Loucy (cell line): ENCODE measurements around the gene DLX3.

Source experiments
- H2AFZ ChIP-seq: fragments of 200-600 bp; sonication (generic); 2 replicates; pipeline ENCODE4 v1.6.0; 2016; ENCODE audit warnings: antibody characterized with exemption, mild to moderate bottlenecking, low read length, moderate library complexity
- H3F3A ChIP-seq: fragments of 200-600 bp; 2 replicates; pipeline ENCODE4 v1.6.0; 2016; ENCODE audit warnings: antibody characterized with exemption, low read depth, mild to moderate bottlenecking
- H3K27me3 ChIP-seq: fragments of 200-600 bp; sonication (generic); 2 replicates; pipeline ENCODE4 v1.6.1; 2014; ENCODE audit warnings: low read length, mild to moderate bottlenecking; ENCODE audit not compliant: insufficient read depth, poor library complexity, severe bottlenecking
- H3K36me3 ChIP-seq: fragments of 200-600 bp; sonication (generic); 2 replicates; pipeline ENCODE4 v1.6.1; 2016; ENCODE audit warnings: low read length; ENCODE audit not compliant: insufficient read depth
- H3K4me1 ChIP-seq: fragments of 200-600 bp; sonication (generic); 2 replicates; pipeline ENCODE4 v1.5.1; 2014; ENCODE audit warnings: low read length, mild to moderate bottlenecking; ENCODE audit not compliant: insufficient read depth, poor library complexity, severe bottlenecking
- H3K4me2 ChIP-seq: fragments of 200-600 bp; sonication (generic); 2 replicates; pipeline ENCODE4 v1.6.0; 2014; ENCODE audit warnings: antibody characterized with exemption, low read length, low read depth, mild to moderate bottlenecking; ENCODE audit not compliant: poor library complexity, severe bottlenecking
- H3K4me3 ChIP-seq: fragments of 200-600 bp; sonication (generic); 2 replicates; pipeline ENCODE4 v1.5.1; 2014; ENCODE audit warnings: low read length, mild to moderate bottlenecking, mixed read lengths; ENCODE audit not compliant: poor library complexity, severe bottlenecking
- H3K79me2 ChIP-seq: fragments of 200-600 bp; sonication (generic); 2 replicates; pipeline ENCODE4 v1.6.1; 2014; ENCODE audit warnings: low read length; ENCODE audit not compliant: insufficient read depth
- H3K9ac ChIP-seq: fragments of 200-600 bp; sonication (generic); 2 replicates; pipeline ENCODE4 v1.6.0; 2014; ENCODE audit warnings: mild to moderate bottlenecking, low read depth, low read length, moderate library complexity; ENCODE audit not compliant: poor library complexity, severe bottlenecking
- H3K9me2 ChIP-seq: fragments of 200-600 bp; sonication (generic); replicated peaks from 2 replicates; pipeline ENCODE4 v1.6.1; 2016; ENCODE audit warnings: low read depth, low read length, mixed read lengths
- H3K9me3 ChIP-seq: fragments of 200-600 bp; sonication (generic); 2 replicates; pipeline ENCODE4 v1.6.1; 2014; ENCODE audit warnings: mild to moderate bottlenecking, antibody characterized with exemption, low read length, low read depth; ENCODE audit not compliant: insufficient read depth
- H4K20me1 ChIP-seq: fragments of 200-600 bp; sonication (generic); 2 replicates; pipeline ENCODE4 v1.6.0; 2014; ENCODE audit warnings: antibody characterized with exemption, low read length, mild to moderate bottlenecking; ENCODE audit not compliant: insufficient read depth, poor library complexity, severe bottlenecking
- CTCF ChIP-seq: fragments of 200-600 bp; sonication (generic); conservative IDR thresholded peaks from 2 replicates; pipeline ENCODE4 v1.5.1; 2014; ENCODE audit warnings: mild to moderate bottlenecking, antibody characterized with exemption, low read length
- EZH2phosphoT487 ChIP-seq: fragments of 200-600 bp; IDR thresholded peaks from 2 replicates; pipeline ENCODE4 v1.6.1; 2018; ENCODE audit warnings: antibody characterized with exemption, mild to moderate bottlenecking, moderate library complexity, borderline replicate concordance

DLX3 gene

DNA sequence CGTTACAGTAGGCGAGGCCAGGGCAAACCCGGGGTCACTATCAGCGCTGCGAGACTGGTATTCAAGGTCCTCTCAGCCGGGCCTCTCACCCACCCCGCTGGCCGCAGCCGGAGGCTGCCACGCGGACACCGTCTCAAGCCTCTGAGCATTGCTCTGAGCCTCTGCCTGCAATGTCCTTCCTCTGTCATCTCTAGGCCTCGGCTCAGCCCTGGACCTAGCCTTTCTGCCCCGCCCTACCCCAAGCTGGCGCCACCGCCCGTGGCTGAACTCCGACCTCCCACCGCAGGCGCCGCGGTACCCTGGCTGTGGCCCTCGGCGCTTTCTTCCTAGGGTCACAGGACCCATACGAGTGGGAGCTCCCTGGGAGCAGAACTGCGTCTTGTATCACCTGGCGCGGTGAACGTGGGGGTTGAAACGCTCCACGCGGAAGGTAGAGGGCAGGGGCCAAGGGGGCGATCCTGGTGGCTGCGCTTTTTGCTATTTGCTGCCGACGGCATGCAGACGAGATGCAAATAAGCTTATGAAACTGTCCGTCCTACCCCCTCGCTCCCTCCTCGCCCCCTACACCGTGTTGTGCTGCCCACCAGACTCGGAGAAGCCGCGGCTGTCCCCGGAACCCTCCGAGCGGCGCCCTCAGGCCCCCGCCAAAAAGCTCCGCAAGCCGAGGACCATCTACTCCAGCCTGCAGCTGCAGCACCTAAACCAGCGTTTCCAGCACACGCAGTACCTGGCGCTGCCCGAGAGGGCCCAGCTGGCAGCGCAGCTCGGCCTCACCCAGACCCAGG, 22.3 kb downstream of the DLX3 start:
- Histone ChIP-seq H4K20me1 (no peaks in the 10 kb centered on the region), H2AFZ (no peak overlapping the region), H3K9ac (no peak overlapping the region), H3K4me1 (peaks cover 27% of the 10 kb centered on the region), H3K36me3 (no peaks in the 10 kb centered on the region), H3F3A (no peaks in the 10 kb centered on the region), H3K27me3 (no peaks in the 10 kb centered on the region), H3K9me2 (no peaks in the 10 kb centered on the region), H3K79me2 (no peaks in the 10 kb centered on the region), H3K4me2 (no peak overlapping the region), H3K9me3 (no peaks in the 10 kb centered on the region), H3K4me3 (no peak overlapping the region)
- no peak for TF ChIP-seq CTCF
- TF ChIP-seq EZH2phosphoT487 = no peak

DNA sequence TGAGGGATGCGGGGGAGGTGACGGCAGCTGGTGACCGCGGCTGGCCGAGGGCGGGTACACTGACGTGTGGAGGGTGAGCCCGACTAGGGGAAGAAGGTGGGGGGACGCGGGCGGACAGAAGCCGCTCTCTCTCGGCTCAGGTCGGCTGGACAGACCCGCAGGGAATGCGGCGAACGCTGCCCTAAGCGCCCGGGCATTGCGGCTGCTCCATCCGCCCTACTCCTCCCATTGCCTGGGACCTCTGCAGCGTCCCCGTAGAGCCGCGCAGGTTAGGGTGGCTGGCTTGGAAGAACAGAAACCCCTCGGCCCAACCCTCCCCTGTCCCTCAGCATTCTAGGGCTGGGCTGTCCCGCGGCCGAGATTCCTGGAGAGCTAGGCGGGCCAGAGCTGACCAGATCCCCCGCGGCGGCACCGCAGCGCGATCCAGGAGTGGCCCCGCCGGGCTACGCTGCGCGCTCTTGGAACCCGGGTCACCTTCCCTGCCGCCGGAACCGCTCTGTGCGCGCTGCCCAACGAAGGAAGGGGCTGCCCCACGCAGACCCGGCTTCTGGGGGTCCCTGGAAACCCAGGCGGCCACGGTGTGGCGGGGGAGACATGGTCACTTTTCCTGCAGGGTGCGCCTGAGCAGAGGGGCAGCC, 23.1 kb downstream of the DLX3 start:
- H3K9me3 ChIP-seq = no peaks in the 10 kb centered on the region
- H3K79me2 ChIP-seq = no peaks in the 10 kb centered on the region
- peaks cover 26% of the 10 kb centered on the region for H3K4me1 ChIP-seq
- H3K9me2 ChIP-seq = no peaks in the 10 kb centered on the region
- H3K9ac ChIP-seq = no peak overlapping the region
- no peaks in the 10 kb centered on the region for H3K27me3 ChIP-seq
- H3K4me3 ChIP-seq = no peak overlapping the region
- TF ChIP-seq CTCF (no peak), EZH2phosphoT487 (no peak)
- H3K4me2 ChIP-seq = no peak overlapping the region
- H3K36me3 ChIP-seq = no peaks in the 10 kb centered on the region
- no peak overlapping the region for H2AFZ ChIP-seq
- no peaks in the 10 kb centered on the region for H4K20me1 ChIP-seq
- no peaks in the 10 kb centered on the region for H3F3A ChIP-seq

DNA sequence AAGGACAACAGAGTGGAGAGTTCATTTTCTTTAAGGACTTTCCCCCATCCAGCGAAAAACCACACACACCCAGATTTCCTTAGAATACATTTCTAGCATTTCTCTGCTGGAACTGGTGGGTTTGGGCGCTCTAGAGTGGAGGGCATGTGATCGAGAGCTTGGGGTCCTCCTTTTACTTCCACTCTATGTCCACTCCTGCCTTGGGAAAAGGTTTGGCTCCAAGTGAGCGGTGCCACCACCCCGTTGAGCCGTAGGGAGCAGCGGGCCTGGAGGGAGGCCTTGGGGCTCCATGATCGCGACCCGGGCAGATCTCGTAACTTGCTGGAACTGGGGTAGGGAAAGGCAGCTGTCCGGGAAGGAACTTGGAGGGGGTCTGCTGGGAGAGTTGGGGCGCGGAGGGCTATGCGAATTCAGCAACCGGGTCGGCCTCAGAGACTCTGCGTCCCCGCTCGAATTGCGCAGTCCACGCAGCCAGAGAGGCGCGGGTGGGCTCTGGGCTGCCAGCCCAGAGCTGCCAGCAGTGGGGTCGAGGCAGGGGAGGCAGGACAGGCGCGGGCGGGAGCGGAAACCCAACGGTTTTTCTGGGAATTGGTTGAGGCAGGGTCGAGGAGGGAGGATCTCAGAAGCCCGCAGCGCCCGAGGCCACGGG, 23.7 kb downstream of the DLX3 start:
- Histone ChIP-seq H2AFZ (no peak overlapping the region), H3K27me3 (no peaks in the 10 kb centered on the region), H3K79me2 (no peaks in the 10 kb centered on the region), H3F3A (no peaks in the 10 kb centered on the region), H3K4me2 (no peak overlapping the region), H3K9me3 (no peaks in the 10 kb centered on the region), H4K20me1 (no peaks in the 10 kb centered on the region), H3K9ac (no peak overlapping the region), H3K4me1 (peaks cover 20% of the 10 kb centered on the region), H3K36me3 (no peaks in the 10 kb centered on the region), H3K4me3 (no peak overlapping the region), H3K9me2 (no peaks in the 10 kb centered on the region)
- no peak for TF ChIP-seq CTCF
- no peak for TF ChIP-seq EZH2phosphoT487
